H1 (cell line): ENCODE measurements around the gene SLC38A10.

Experiments used
- EP300 ChIP-seq, 2 experiments: IDR thresholded peaks; 1 replicate in 1 of 2; 2 replicates in 1 of 2; pipeline ENCODE4 v1.6.1; 2011 to 2012; ENCODE audit warnings: low read depth in 2 of 2, low read length in 2 of 2, mild to moderate bottlenecking in 2 of 2, borderline replicate concordance in 1 of 2, inconsistent platforms in 1 of 2, moderate library complexity in 1 of 2
- EZH2 ChIP-seq: fragments of 200-600 bp; sonication (generic); IDR thresholded peaks from 2 replicates; pipeline ENCODE4 v1.7.1; 2012; ENCODE audit warnings: low read depth, mild to moderate bottlenecking, moderate library complexity, low read length, inconsistent platforms; ENCODE audit not compliant: severe bottlenecking
- POLR2A ChIP-seq, 2 experiments: IDR thresholded peaks; 1 replicate in 1 of 2; 2 replicates in 1 of 2; pipeline ENCODE4 v1.6.1; 2011; ENCODE audit warnings: low read depth in 2 of 2, low read length in 2 of 2, mild to moderate bottlenecking in 2 of 2; ENCODE audit errors: control extremely low read depth in 1 of 2
- POLR2AphosphoS5 ChIP-seq: IDR thresholded peaks from 2 replicates; pipeline ENCODE4 v1.6.1; 2011; ENCODE audit warnings: low read depth, low read length
- RFX5 ChIP-seq: IDR thresholded peaks from 2 replicates; pipeline ENCODE4 v1.6.1; 2011; ENCODE audit warnings: low read depth, low read length, improper control_type of control experiment, borderline replicate concordance
- TF ChIP-seq, protein P1 (sequence below): IDR thresholded peaks from 2 replicates; pipeline ENCODE4 v1.6.1; 2011; ENCODE audit warnings: low read depth, mild to moderate bottlenecking, low read length; ENCODE audit not compliant: insufficient read depth
- TF ChIP-seq, protein P2 (sequence below), 3 experiments: IDR thresholded peaks; 1 replicate in 2 of 3; 2 replicates in 1 of 3; pipeline versions ENCODE4 v1.5.1 to v1.6.1; 2011; ENCODE audit warnings: low read length in 3 of 3, mild to moderate bottlenecking in 3 of 3, inconsistent platforms in 2 of 3, low read depth in 1 of 3, moderate library complexity in 1 of 3; ENCODE audit not compliant: insufficient read depth in 1 of 3; ENCODE audit errors: control extremely low read depth in 1 of 3

DNA sequence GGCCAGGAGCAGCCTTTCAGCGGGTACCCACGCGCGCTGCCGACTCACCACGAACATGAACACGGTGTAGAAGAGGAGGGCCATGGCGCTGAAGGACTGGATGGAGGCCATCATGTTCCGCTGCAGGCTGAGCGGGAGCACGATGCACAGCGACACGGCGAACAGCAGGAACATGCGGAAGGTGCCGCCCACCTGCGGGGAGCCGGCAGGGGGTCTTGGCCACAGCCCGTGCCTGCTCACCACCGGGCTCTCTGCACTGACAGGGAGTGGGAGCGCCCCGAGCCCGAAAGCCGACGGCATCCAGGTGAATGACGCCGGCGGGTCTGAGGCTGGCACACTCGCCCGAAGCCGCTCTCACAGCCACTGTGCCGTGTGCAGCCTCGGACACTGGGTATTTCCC, 13.0 kb downstream of the SLC38A10 start:
- TF ChIP-seq POLR2A (IDR thresholded peaks at IDR 0.05; ENCODE audit: control extremely low read depth in 1 of 2, low read depth in 2 of 2, low read length in 2 of 2) = no peak
- no peak for TF ChIP-seq EP300 (IDR thresholded peaks at IDR 0.05; ENCODE audit: borderline replicate concordance in 1 of 2, low read depth in 2 of 2, low read length in 2 of 2)
- TF ChIP-seq, protein P1, sequence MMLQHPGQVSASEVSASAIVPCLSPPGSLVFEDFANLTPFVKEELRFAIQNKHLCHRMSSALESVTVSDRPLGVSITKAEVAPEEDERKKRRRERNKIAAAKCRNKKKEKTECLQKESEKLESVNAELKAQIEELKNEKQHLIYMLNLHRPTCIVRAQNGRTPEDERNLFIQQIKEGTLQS = no peak
- no peak for TF ChIP-seq EZH2
- no peak for TF ChIP-seq POLR2AphosphoS5
- TF ChIP-seq, protein P2, sequence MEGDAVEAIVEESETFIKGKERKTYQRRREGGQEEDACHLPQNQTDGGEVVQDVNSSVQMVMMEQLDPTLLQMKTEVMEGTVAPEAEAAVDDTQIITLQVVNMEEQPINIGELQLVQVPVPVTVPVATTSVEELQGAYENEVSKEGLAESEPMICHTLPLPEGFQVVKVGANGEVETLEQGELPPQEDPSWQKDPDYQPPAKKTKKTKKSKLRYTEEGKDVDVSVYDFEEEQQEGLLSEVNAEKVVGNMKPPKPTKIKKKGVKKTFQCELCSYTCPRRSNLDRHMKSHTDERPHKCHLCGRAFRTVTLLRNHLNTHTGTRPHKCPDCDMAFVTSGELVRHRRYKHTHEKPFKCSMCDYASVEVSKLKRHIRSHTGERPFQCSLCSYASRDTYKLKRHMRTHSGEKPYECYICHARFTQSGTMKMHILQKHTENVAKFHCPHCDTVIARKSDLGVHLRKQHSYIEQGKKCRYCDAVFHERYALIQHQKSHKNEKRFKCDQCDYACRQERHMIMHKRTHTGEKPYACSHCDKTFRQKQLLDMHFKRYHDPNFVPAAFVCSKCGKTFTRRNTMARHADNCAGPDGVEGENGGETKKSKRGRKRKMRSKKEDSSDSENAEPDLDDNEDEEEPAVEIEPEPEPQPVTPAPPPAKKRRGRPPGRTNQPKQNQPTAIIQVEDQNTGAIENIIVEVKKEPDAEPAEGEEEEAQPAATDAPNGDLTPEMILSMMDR (IDR thresholded peaks at IDR 0.05; ENCODE audit: control extremely low read depth in 1 of 3, insufficient read depth in 1 of 3, low read depth in 1 of 3, low read length in 3 of 3) = no peak
- TF ChIP-seq RFX5 = no peak
